Measurements from ENCODE around the gene MTMR3. TPM values are rescaled to one million over a fixed set of nuclear protein-coding genes. Genes with fewer than 3 reads are reported as not detected.
"Not testable (repeated sequence)": the region's sequence is repeated elsewhere in the genome, so short reads cannot be mapped to it uniquely, and the experiment has no call there.

Gene MTMR3
- total RNA-seq, 1 experiment from 2014 or later, result 16.7 TPM

GRCh38 chr22:29948385-29948769 is 65.4 kb downstream of the MTMR3 start:
- Histone ChIP-seq H3K36me3 (replicated peaks; ENCODE audit: control insufficient read depth, insufficient read depth, low read length) (no peaks in the 10 kb centered on the region), H3K4me3 (ENCODE audit: insufficient read depth, low read depth, low read length) (no peak overlapping the region), H3K27me3 (ENCODE audit: control insufficient read depth, insufficient read depth, low read length) (no peaks in the 10 kb centered on the region)
- DNase-seq, result no peak

GRCh38 chr22:29949872-29950271 is 66.9 kb downstream of the MTMR3 start:
- Histone ChIP-seq H3K27me3 (ENCODE audit: control insufficient read depth, insufficient read depth, low read length) (no peaks in the 10 kb centered on the region), H3K4me3 (ENCODE audit: insufficient read depth, low read depth, low read length) (no peak overlapping the region), H3K36me3 (replicated peaks; ENCODE audit: control insufficient read depth, insufficient read depth, low read length) (no peaks in the 10 kb centered on the region)
- no peak for DNase-seq

- Histone ChIP-seq H3K4me3 (ENCODE audit: insufficient read depth, low read depth, low read length) (no peak overlapping the region), H3K27me3 (ENCODE audit: control insufficient read depth, insufficient read depth, low read length) (no peaks in the 10 kb centered on the region), H3K36me3 (replicated peaks; ENCODE audit: control insufficient read depth, insufficient read depth, low read length) (no peaks in the 10 kb centered on the region)
- no peak for DNase-seq
Measured at GRCh38 chr22:29951791-29952413, 68.9 kb downstream of the MTMR3 start.

- no peak for DNase-seq
- H3K36me3 ChIP-seq (replicated peaks; ENCODE audit: control insufficient read depth, insufficient read depth, low read length), result no peaks in the 10 kb centered on the region
- no peaks in the 10 kb centered on the region for H3K27me3 ChIP-seq (ENCODE audit: control insufficient read depth, insufficient read depth, low read length)
- H3K4me3 ChIP-seq (ENCODE audit: insufficient read depth, low read depth, low read length), result no peak overlapping the region
Measured at GRCh38 chr22:29954203-29954855, 71.4 kb downstream of the MTMR3 start.

- Histone ChIP-seq H3K27me3 (ENCODE audit: control insufficient read depth, insufficient read depth, low read length) (no peaks in the 10 kb centered on the region), H3K36me3 (replicated peaks; ENCODE audit: control insufficient read depth, insufficient read depth, low read length) (no peaks in the 10 kb centered on the region), H3K4me3 (ENCODE audit: insufficient read depth, low read depth, low read length) (no peak overlapping the region)
- no peak for DNase-seq
Measured at GRCh38 chr22:29956680-29957079, 73.7 kb downstream of the MTMR3 start.

- no peaks in the 10 kb centered on the region for H3K27me3 ChIP-seq (ENCODE audit: control insufficient read depth, insufficient read depth, low read length)
- DNase-seq, result no peak
- no peaks in the 10 kb centered on the region for H3K36me3 ChIP-seq (replicated peaks; ENCODE audit: control insufficient read depth, insufficient read depth, low read length)
- no peak overlapping the region for H3K4me3 ChIP-seq (ENCODE audit: insufficient read depth, low read depth, low read length)
Measured at GRCh38 chr22:29958170-29958569, 75.2 kb downstream of the MTMR3 start.

- H3K36me3 ChIP-seq (replicated peaks; ENCODE audit: control insufficient read depth, insufficient read depth, low read length), result no peaks in the 10 kb centered on the region
- H3K4me3 ChIP-seq (ENCODE audit: insufficient read depth, low read depth, low read length), result no peak overlapping the region
- H3K27me3 ChIP-seq (ENCODE audit: control insufficient read depth, insufficient read depth, low read length), result no peaks in the 10 kb centered on the region
- DNase-seq, result no peak
Measured at GRCh38 chr22:29964776-29965175, 81.8 kb downstream of the MTMR3 start.

GRCh38 chr22:29967461-29967860 is 84.5 kb downstream of the MTMR3 start:
- H3K27me3 ChIP-seq (ENCODE audit: control insufficient read depth, insufficient read depth, low read length), result no peaks in the 10 kb centered on the region
- DNase-seq, result no peak
- no peaks in the 10 kb centered on the region for H3K36me3 ChIP-seq (replicated peaks; ENCODE audit: control insufficient read depth, insufficient read depth, low read length)
- H3K4me3 ChIP-seq (ENCODE audit: insufficient read depth, low read depth, low read length), result no peak overlapping the region

GRCh38 chr22:29971607-29972006 is 88.6 kb downstream of the MTMR3 start:
- Histone ChIP-seq H3K36me3 (replicated peaks; ENCODE audit: control insufficient read depth, insufficient read depth, low read length) (no peaks in the 10 kb centered on the region), H3K27me3 (ENCODE audit: control insufficient read depth, insufficient read depth, low read length) (no peaks in the 10 kb centered on the region), H3K4me3 (ENCODE audit: insufficient read depth, low read depth, low read length) (no peak overlapping the region)
- DNase-seq, result no peak

GRCh38 chr22:29972121-29972520 is 89.1 kb downstream of the MTMR3 start:
- Histone ChIP-seq H3K4me3 (ENCODE audit: insufficient read depth, low read depth, low read length) (no peak overlapping the region), H3K36me3 (replicated peaks; ENCODE audit: control insufficient read depth, insufficient read depth, low read length) (no peaks in the 10 kb centered on the region), H3K27me3 (ENCODE audit: control insufficient read depth, insufficient read depth, low read length) (no peaks in the 10 kb centered on the region)
- DNase-seq, result no peak

- Histone ChIP-seq H3K4me3 (ENCODE audit: insufficient read depth, low read depth, low read length) (no peak overlapping the region), H3K36me3 (replicated peaks; ENCODE audit: control insufficient read depth, insufficient read depth, low read length) (no peaks in the 10 kb centered on the region; the same call in 1 of the 2 replicates), H3K27me3 (ENCODE audit: control insufficient read depth, insufficient read depth, low read length) (no peaks in the 10 kb centered on the region)
- DNase-seq, result no peak
Measured at GRCh38 chr22:29973269-29973668, 90.3 kb downstream of the MTMR3 start.

GRCh38 chr22:29973680-29974079 is 90.7 kb downstream of the MTMR3 start:
- not testable (repeated sequence) for H3K27me3 ChIP-seq (ENCODE audit: control insufficient read depth, insufficient read depth, low read length); H3K36me3 ChIP-seq (replicated peaks; ENCODE audit: control insufficient read depth, insufficient read depth, low read length); H3K4me3 ChIP-seq (ENCODE audit: insufficient read depth, low read depth, low read length); DNase-seq

- Histone ChIP-seq H3K36me3 (replicated peaks; ENCODE audit: control insufficient read depth, insufficient read depth, low read length) (no peaks in the 10 kb centered on the region; the same call in none of the 2 replicates), H3K4me3 (ENCODE audit: insufficient read depth, low read depth, low read length) (no peak overlapping the region), H3K27me3 (ENCODE audit: control insufficient read depth, insufficient read depth, low read length) (no peaks in the 10 kb centered on the region)
- DNase-seq, result no peak
Measured at GRCh38 chr22:29975494-29975893, 92.5 kb downstream of the MTMR3 start.

- Histone ChIP-seq H3K27me3 (ENCODE audit: control insufficient read depth, insufficient read depth, low read length) (no peaks in the 10 kb centered on the region), H3K36me3 (replicated peaks; ENCODE audit: control insufficient read depth, insufficient read depth, low read length) (no peaks in the 10 kb centered on the region; the same call in none of the 2 replicates), H3K4me3 (ENCODE audit: insufficient read depth, low read depth, low read length) (no peak overlapping the region)
- no peak for DNase-seq
Measured at GRCh38 chr22:29977107-29977506, 94.1 kb downstream of the MTMR3 start.

- no peaks in the 10 kb centered on the region; the same call in none of the 2 replicates for H3K36me3 ChIP-seq (replicated peaks; ENCODE audit: control insufficient read depth, insufficient read depth, low read length)
- no peak for DNase-seq
- H3K4me3 ChIP-seq (ENCODE audit: insufficient read depth, low read depth, low read length), result no peak overlapping the region
- no peaks in the 10 kb centered on the region for H3K27me3 ChIP-seq (ENCODE audit: control insufficient read depth, insufficient read depth, low read length)
Measured at GRCh38 chr22:29979777-29980321, 96.9 kb downstream of the MTMR3 start.
